GM10248 (cell line): ENCODE results near the gene BRWD1.

Source experiments
- CTCF ChIA-PET: fragments of 300-600 bp; sonication (Branson Sonifier 250); formaldehyde crosslinking; extraction: SDS; loops from one replicate; lab custom pipeline; 2021; ENCODE audit warnings: antibody characterized with exemption; lab: Yijun Ruan, JAX
- POLR2A ChIA-PET: fragments of 350-650 bp; sonication (Branson Sonifier 250); formaldehyde crosslinking; extraction: SDS; loops from one replicate; lab custom pipeline; 2020; ENCODE audit warnings: antibody characterized with exemption; lab: Yijun Ruan, JAX
- DNase-seq: peaks from one replicate; pipeline ENCODE4 v3.0.0; 2012; ENCODE audit errors: extremely low spot score
- CTCF ChIP-seq: IDR thresholded peaks from 2 replicates; pipeline ENCODE4 v1.5.1; 2012; ENCODE audit warnings: mild to moderate bottlenecking, low read depth; ENCODE audit errors: extremely low read depth, missing control alignments, control extremely low read depth

The BRWD1 gene

GRCh38 chr21:39175154-39175553 lies 138.3 kb downstream of the BRWD1 start:
- POLR2A ChIA-PET: no interaction called here
- TF ChIP-seq CTCF: peak; percentile 14
- CTCF ChIA-PET: interaction anchor here (1.1 kb wide), 1 partner anchor 64 kb away, joined by 3 read pairs; no protein-coding TSS in a partner anchor
- DNase-seq: no peak

- TF ChIP-seq CTCF: no peak
- DNase-seq: no peak
- POLR2A ChIA-PET: no interaction called here
- CTCF ChIA-PET: interaction anchor here (1.1 kb wide), 1 partner anchor 65 kb away, joined by 3 read pairs; no protein-coding TSS in a partner anchor
Observed at GRCh38 chr21:39173716-39174680, 139.4 kb downstream of the BRWD1 start.

GRCh38 chr21:39169906-39170305 lies 143.5 kb downstream of the BRWD1 start:
- ChIA-PET POLR2A (no interaction called here), CTCF (no interaction called here)
- no peak for TF ChIP-seq CTCF
- no peak for DNase-seq

- no peak for DNase-seq
- ChIA-PET POLR2A (no interaction called here), CTCF (interaction anchor here (1.4 kb wide), 1 partner anchor 12 kb away, joined by 3 read pairs; no protein-coding TSS in a partner anchor)
- TF ChIP-seq CTCF: no peak
Observed at GRCh38 chr21:39168800-39169199, 144.6 kb downstream of the BRWD1 start.

GRCh38 chr21:39164523-39164922 lies 148.9 kb downstream of the BRWD1 start:
- ChIA-PET CTCF (no interaction called here), POLR2A (no interaction called here)
- DNase-seq: no peak
- no peak for TF ChIP-seq CTCF

GRCh38 chr21:39161064-39161463 lies 152.4 kb downstream of the BRWD1 start:
- POLR2A ChIA-PET: no interaction called here
- CTCF ChIA-PET: interaction anchor here (1.0 kb wide), 1 partner anchor 11 kb away, joined by 3 read pairs; no protein-coding TSS in a partner anchor
- no peak for TF ChIP-seq CTCF
- no peak for DNase-seq
